GM19372 (cell line): ENCODE data around the gene VAC14.
"Not testable (repeated sequence)": the region's sequence is repeated elsewhere in the genome, so short reads cannot be mapped to it uniquely, and the experiment has no call there.

Experiments
- ATAC-seq: cut with Tn5 transposase; IDR thresholded peaks from one replicate; pipeline ENCODE4 v1.9.1; 2021; ENCODE audit warnings: mild to moderate bottlenecking, low read depth, moderate library complexity; ENCODE audit not compliant: unreplicated experiment

VAC14 gene

GRCh38 chr16:70670938-70671337, 130.0 kb downstream of the VAC14 start:
- not testable (repeated sequence) for ATAC-seq

- no peak for ATAC-seq
Measured at GRCh38 chr16:70670175-70670574, 130.8 kb downstream of the VAC14 start.

- ATAC-seq = no peak
Measured at GRCh38 chr16:70665806-70666735, 134.9 kb downstream of the VAC14 start.

GRCh38 chr16:70665113-70665694, 135.8 kb downstream of the VAC14 start:
- no peak for ATAC-seq

- no peak for ATAC-seq
Measured at GRCh38 chr16:70664325-70665112, 136.4 kb downstream of the VAC14 start.

- ATAC-seq = no peak
Measured at GRCh38 chr16:70663524-70664324, 137.2 kb downstream of the VAC14 start.

- ATAC-seq = no peak
Measured at GRCh38 chr16:70662991-70663523, 137.9 kb downstream of the VAC14 start.

GRCh38 chr16:70661918-70662641, 138.9 kb downstream of the VAC14 start:
- no peak for ATAC-seq

GRCh38 chr16:70661534-70661917, 139.4 kb downstream of the VAC14 start:
- ATAC-seq = no peak

GRCh38 chr16:70660672-70661350, 140.1 kb downstream of the VAC14 start:
- ATAC-seq = no peak

- no peak for ATAC-seq
Measured at GRCh38 chr16:70659953-70660671, 140.8 kb downstream of the VAC14 start.

GRCh38 chr16:70659546-70659945, 141.4 kb downstream of the VAC14 start:
- ATAC-seq = no peak

GRCh38 chr16:70658921-70659320, 142.0 kb downstream of the VAC14 start:
- ATAC-seq = no peak

GRCh38 chr16:70657956-70658355, 143.0 kb downstream of the VAC14 start:
- no peak for ATAC-seq

GRCh38 chr16:70656712-70657263, 144.2 kb downstream of the VAC14 start:
- ATAC-seq = no peak

GRCh38 chr16:70656065-70656711, 144.8 kb downstream of the VAC14 start:
- no peak for ATAC-seq
